Panc1 (cell line): ENCODE measurements around the gene PLD1.

Source experiments
- SIN3A ChIP-seq: IDR thresholded peaks from 2 replicates; pipeline ENCODE4 v1.6.1; 2012; ENCODE audit warnings: low read depth, mild to moderate bottlenecking, low read length, moderate library complexity, borderline replicate concordance; ENCODE audit not compliant: insufficient read depth
- TF ChIP-seq, protein P1 (sequence below): fragments of 450-650 bp; IDR thresholded peaks from 2 replicates; pipeline ENCODE4 v1.5.1; 2017; ENCODE audit warnings: mild to moderate bottlenecking

GRCh38 chr3:171663805-171664204 lies 146.5 kb downstream of the PLD1 start:
- TF ChIP-seq SIN3A, result no peak
- TF ChIP-seq, protein P1, sequence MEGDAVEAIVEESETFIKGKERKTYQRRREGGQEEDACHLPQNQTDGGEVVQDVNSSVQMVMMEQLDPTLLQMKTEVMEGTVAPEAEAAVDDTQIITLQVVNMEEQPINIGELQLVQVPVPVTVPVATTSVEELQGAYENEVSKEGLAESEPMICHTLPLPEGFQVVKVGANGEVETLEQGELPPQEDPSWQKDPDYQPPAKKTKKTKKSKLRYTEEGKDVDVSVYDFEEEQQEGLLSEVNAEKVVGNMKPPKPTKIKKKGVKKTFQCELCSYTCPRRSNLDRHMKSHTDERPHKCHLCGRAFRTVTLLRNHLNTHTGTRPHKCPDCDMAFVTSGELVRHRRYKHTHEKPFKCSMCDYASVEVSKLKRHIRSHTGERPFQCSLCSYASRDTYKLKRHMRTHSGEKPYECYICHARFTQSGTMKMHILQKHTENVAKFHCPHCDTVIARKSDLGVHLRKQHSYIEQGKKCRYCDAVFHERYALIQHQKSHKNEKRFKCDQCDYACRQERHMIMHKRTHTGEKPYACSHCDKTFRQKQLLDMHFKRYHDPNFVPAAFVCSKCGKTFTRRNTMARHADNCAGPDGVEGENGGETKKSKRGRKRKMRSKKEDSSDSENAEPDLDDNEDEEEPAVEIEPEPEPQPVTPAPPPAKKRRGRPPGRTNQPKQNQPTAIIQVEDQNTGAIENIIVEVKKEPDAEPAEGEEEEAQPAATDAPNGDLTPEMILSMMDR, result no peak
